HG03175 (cell line): ENCODE results near the gene GRK5.

Experiments used
- ATAC-seq: cut with Tn5 transposase; IDR thresholded peaks from one replicate; pipeline ENCODE4 v1.9.1; 2021; ENCODE audit warnings: mild to moderate bottlenecking, moderate library complexity; ENCODE audit not compliant: unreplicated experiment

The GRK5 gene

GRCh38 chr10:119292968-119293760 lies 85.8 kb downstream of the GRK5 start:
- no peak for ATAC-seq

- ATAC-seq = no peak
Measured at GRCh38 chr10:119296703-119297102, 89.3 kb downstream of the GRK5 start.

GRCh38 chr10:119297207-119297968 lies 90.0 kb downstream of the GRK5 start:
- ATAC-seq = no peak

GRCh38 chr10:119298810-119299209 lies 91.4 kb downstream of the GRK5 start:
- ATAC-seq = no peak

DNA sequence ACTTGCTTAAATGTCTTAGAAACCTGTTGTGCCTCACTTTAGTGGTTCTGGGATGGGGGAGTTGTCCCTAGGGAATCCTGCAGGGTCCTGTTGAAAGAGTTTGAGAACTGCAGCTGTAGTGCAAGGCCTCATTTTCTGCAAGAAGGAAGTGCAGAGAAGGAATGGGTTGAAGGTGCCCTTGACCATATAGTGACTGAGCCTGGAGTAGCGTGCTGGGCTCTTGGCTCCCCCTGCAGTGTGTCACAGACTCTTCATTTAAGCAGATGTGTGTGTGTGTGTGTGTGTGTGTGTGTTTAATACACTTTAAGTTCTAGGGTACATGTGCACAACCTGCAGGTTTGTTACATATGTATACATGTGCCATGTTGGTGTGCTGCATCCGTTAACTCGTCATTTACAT lies 92.2 kb downstream of the GRK5 start:
- ATAC-seq = no peak

DNA sequence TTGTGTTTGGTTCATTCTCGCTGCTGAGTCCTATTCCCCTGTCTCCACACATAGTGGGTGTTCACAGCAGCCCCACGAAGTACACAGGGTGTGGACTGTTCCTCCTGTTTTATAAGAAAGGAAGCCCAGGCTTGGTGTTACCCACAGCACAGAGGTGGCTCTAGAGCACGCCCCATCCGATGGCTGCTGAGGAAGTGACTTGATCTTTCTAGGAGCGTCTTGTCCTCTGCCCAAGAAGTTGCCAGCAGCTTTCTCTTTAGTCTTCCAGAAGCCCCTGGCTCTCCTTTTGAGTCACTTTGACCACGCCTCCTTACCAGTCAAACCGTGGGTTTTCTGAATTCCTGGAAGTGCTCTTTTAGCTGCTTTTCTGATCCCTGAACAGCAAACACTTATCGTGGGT lies 94.0 kb downstream of the GRK5 start:
- ATAC-seq = no peak

GRCh38 chr10:119302172-119302571 lies 94.8 kb downstream of the GRK5 start:
- no peak for ATAC-seq

- ATAC-seq = no peak
Measured at GRCh38 chr10:119302591-119303253, 95.4 kb downstream of the GRK5 start.

- no peak for ATAC-seq
Measured at GRCh38 chr10:119303886-119304285, 96.5 kb downstream of the GRK5 start.

GRCh38 chr10:119304541-119304940 lies 97.2 kb downstream of the GRK5 start:
- no peak for ATAC-seq

GRCh38 chr10:119305860-119306513 lies 98.6 kb downstream of the GRK5 start:
- ATAC-seq = peak; percentile 58

GRCh38 chr10:119306514-119306951 lies 99.2 kb downstream of the GRK5 start:
- ATAC-seq = peak; percentile 76

GRCh38 chr10:119306986-119307392 lies 99.6 kb downstream of the GRK5 start:
- no peak for ATAC-seq

- ATAC-seq = no peak
Measured at GRCh38 chr10:119308089-119308488, 100.7 kb downstream of the GRK5 start.

DNA sequence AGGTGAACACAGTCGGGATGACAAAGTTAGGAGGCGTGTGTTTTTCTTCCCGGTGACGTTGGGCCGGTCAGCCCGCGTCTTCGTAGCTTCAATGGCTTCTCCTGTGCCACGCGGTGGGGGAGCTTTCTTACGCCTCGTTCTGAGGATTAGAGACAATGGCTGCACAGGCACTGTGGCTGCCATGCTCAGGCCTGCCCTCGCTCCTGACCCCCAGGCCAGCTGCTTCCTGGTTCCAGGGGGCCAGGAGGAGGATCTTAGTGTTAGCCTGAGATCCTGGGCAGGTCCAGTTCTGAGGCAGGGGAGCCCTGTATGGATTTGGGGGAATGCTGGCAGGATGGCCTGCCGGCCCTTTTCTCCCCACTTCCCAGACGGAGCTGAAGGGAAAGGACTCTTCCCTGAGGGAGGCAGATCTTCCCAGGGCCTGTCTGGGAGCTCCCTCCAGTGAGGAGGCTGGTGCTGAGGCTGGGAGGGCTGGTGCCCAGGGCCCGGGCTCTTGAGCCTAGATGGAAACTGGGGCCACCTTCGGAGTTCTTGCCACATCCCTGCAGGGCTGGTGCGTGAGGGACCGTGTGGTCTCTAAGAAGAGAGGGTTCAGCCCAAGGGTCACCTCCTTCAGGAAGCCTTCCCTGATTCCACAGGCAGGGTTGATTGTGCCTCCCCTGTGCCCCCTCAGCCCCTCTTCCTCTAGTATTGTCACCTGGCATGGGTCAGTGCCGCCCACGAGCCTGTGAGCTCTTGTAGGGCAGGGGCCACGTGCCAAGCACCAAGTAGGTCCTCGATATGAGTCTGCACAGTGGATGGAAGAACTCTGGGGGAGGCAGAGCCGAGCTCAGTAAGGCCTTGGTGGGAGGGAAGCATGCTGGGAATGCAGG lies 101.4 kb downstream of the GRK5 start:
- no peak for ATAC-seq

- peak; percentile 29 for ATAC-seq
Measured at GRCh38 chr10:119309423-119309770, 102.0 kb downstream of the GRK5 start.

DNA sequence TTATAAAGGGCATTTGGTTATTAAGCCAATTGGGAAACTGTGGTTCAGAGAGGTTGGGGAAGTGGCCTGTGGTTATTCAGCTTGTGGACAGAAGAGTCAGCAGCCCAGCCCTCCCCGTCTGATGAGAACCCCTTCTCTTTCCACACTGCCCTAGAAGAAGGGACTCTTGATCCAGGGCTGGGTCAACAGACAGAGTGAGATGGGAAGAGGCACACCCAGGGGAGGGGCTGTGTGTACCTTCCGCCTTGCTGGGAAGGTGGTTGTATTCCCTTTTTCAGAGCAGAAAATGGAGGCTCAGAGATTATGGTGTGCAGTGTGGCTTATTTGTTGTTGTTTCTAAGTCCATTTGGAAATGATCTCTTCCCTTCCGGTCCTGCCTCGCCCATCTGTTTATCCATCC lies 103.4 kb downstream of the GRK5 start:
- no peak for ATAC-seq

DNA sequence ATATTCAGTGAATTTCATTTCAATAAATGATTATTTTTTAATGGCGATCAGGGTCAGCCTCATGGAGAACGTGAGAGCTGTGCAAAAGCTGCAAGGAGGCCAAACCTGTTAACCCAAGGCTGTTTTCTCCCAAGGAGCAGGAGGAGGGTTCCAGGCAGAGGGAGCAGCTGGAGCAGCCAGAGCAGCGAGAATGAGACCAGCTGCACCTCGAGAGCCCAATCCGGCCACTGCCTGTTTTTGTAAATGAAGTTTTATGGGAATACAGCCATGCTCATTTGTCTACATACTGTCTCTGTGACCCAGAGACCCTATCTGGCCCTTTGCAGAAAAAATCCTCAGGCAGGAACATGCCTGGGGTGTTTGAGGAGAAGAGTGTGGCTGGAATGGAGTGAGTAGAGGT lies 104.9 kb downstream of the GRK5 start:
- ATAC-seq = no peak

DNA sequence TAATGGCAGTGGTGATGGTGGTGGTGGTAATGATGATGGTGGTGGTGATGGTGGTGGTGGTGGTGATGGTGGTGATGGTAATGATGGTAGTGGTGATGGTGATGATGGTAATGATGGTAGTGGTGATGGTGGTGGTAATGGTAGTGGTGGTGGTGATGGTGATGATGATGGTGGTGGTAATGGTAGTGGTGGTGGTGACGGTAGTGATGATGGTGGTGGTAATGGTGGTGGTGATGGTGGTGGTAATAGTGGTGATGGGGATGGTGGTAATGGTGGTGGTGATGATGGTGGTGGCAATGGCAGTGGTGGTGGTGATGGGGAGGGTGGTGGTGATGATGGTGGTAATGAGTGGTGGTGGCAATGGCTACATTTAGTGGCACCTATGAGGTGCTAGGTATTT lies 105.7 kb downstream of the GRK5 start:
- ATAC-seq = no peak

DNA sequence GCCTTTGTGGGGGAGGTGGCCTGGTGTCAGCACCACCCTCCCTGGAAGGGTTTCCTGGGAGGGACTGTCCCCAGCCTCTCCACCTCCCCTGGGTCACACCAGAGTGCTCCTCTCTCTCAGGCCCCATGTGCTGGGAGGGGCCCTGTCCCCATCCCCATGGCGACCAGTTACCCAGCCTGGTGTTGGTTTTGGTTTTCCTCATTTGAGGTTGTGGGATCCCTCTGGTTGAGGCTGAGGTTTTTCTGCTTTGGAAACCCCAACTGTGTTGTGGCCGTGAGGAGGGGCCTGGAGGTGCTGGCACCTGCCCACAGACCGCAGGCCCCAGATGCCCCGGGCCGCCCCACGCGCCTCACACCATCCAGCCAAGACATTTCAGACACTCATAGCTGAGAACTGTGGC lies 106.3 kb downstream of the GRK5 start:
- peak; percentile 65 for ATAC-seq
